B cell (primary cell): ENCODE results near the gene HAUS3. TPM values are rescaled to one million over a fixed set of nuclear protein-coding genes. Genes with fewer than 3 reads are reported as not detected.

ENCODE experiments used
- ATAC-seq: fragments of 200-7000 bp; cut with Tn5 transposase; one replicate; pipeline ENCODE4 v1.10.0; 2021; ENCODE audit warnings: low read depth, mild to moderate bottlenecking, moderate number of reproducible peaks, moderate library complexity
- CTCF ChIA-PET: fragments of 350-600 bp; sonication (Branson Sonifier 250); formaldehyde crosslinking; loops from one replicate; lab custom pipeline; 2021; ENCODE audit warnings: antibody characterized with exemption, inconsistent platforms; lab: Charles Lee
- POLR2A ChIA-PET: fragments of 350-600 bp; sonication (Branson Sonifier 250); formaldehyde crosslinking; loops from one replicate; lab custom pipeline; 2021; ENCODE audit warnings: antibody characterized with exemption; lab: Charles Lee
- DNase-seq: peaks from one replicate; pipeline ENCODE4 v3.0.0; 2013
- H2AFZ ChIP-seq: 2 replicates; pipeline ENCODE4 v1.6.1; 2012; ENCODE audit warnings: mild to moderate bottlenecking, low read depth, low read length; ENCODE audit not compliant: insufficient read depth, poor library complexity, severe bottlenecking
- H3K27ac ChIP-seq, 2 donors: 1 replicate in 1 of 2; 2 replicates in 1 of 2; pipeline ENCODE4 v1.5.1; 2012 to 2013; ENCODE audit warnings: low read length in 2 of 2, mild to moderate bottlenecking in 2 of 2, moderate library complexity in 1 of 2
- H3K27me3 ChIP-seq, 4 experiments: fragments of 200-600 bp in 1 of 4; sonication (generic) in 1 of 4; replicated peaks in 1 of 4; 1 replicate in 2 of 4; 2 replicates in 2 of 4; pipeline versions ENCODE4 v1.6.1 to v1.7.0; 2013 to 2016; ENCODE audit warnings: low read length in 3 of 4, mild to moderate bottlenecking in 2 of 4, mixed read lengths in 1 of 4, moderate library complexity in 1 of 4; ENCODE audit not compliant: insufficient read depth in 4 of 4, control insufficient read depth in 3 of 4; ENCODE audit errors: control extremely low read depth in 1 of 4
- H3K36me3 ChIP-seq, 2 experiments: replicated peaks in 1 of 2; 1 replicate in 1 of 2; 2 replicates in 1 of 2; pipeline versions ENCODE4 v1.6.1 to v1.7.1; 2013; ENCODE audit warnings: low read length in 1 of 2; ENCODE audit not compliant: insufficient read depth in 2 of 2, control insufficient read depth in 1 of 2; ENCODE audit errors: control extremely low read depth in 1 of 2, extremely low read depth in 1 of 2
- H3K4me1 ChIP-seq, 2 donors: fragments of 200-600 bp in 1 of 2; sonication (generic) in 1 of 2; 1 replicate in 1 of 2; 2 replicates in 1 of 2; pipeline versions ENCODE4 v1.5.1 to v1.6.1; 2013 to 2017; ENCODE audit warnings: low read length in 2 of 2; ENCODE audit not compliant: control insufficient read depth in 2 of 2, insufficient read depth in 2 of 2
- H3K4me2 ChIP-seq: replicated peaks from 2 replicates; pipeline ENCODE3; 2012; ENCODE audit warnings: mild to moderate bottlenecking, low read depth, low read length; ENCODE audit not compliant: poor library complexity, severe bottlenecking
- H3K4me3 ChIP-seq, 5 experiments: fragments of 200-600 bp in 1 of 5; sonication (generic) in 1 of 5; 1 replicate in 3 of 5; 2 replicates in 2 of 5; pipeline versions ENCODE4 v1.5.1 to v1.7.0; 2011 to 2016; ENCODE audit warnings: low read length in 4 of 5, mild to moderate bottlenecking in 4 of 5, low read depth in 2 of 5, control low read depth in 1 of 5, moderate library complexity in 1 of 5; ENCODE audit not compliant: insufficient read depth in 1 of 5; ENCODE audit errors: control extremely low read depth in 1 of 5, extremely low read depth in 1 of 5
- H3K79me2 ChIP-seq: fragments of 200-600 bp; sonication (generic); one replicate; pipeline ENCODE4 v1.6.0; 2016; ENCODE audit warnings: low read length; ENCODE audit not compliant: control insufficient read depth, insufficient read depth
- H3K9ac ChIP-seq: fragments of 200-600 bp; sonication (generic); 2 replicates; pipeline ENCODE4 v1.6.1; 2017; ENCODE audit warnings: mild to moderate bottlenecking, low read length, moderate library complexity
- H3K9me3 ChIP-seq, 3 donors: one replicate each; pipeline versions ENCODE4 v1.6.1 to v1.7.1; 2013; ENCODE audit warnings: low read length in 2 of 3; ENCODE audit not compliant: control insufficient read depth in 2 of 3, insufficient read depth in 1 of 3; ENCODE audit errors: control extremely low read depth in 1 of 3
- H4K20me1 ChIP-seq: 2 replicates; pipeline ENCODE4 v1.6.0; 2012; ENCODE audit warnings: mild to moderate bottlenecking, low read length; ENCODE audit not compliant: insufficient read depth, control insufficient read depth, poor library complexity, severe bottlenecking
- H3K27ac Mint-ChIP-seq: one replicate; pipeline ENCODE4 v1.8.0; 2021; ENCODE audit warnings: mixed read lengths
- H3K27me3 Mint-ChIP-seq: one replicate; pipeline ENCODE4 v1.8.0; 2021; ENCODE audit warnings: mixed read lengths
- H3K4me1 Mint-ChIP-seq: one replicate; pipeline ENCODE4 v1.8.0; 2021; ENCODE audit warnings: mixed read lengths
- H3K4me3 Mint-ChIP-seq: one replicate; pipeline ENCODE4 v1.8.0; 2021; ENCODE audit warnings: mixed read lengths
- H3K9me3 Mint-ChIP-seq: one replicate; pipeline ENCODE4 v1.8.0; 2022; ENCODE audit warnings: mixed read lengths; ENCODE audit not compliant: insufficient read depth
- EZH2 ChIP-seq: IDR thresholded peaks from 2 replicates; pipeline ENCODE4 v1.6.1; 2012; ENCODE audit warnings: borderline replicate concordance, low read depth, mild to moderate bottlenecking, moderate library complexity, low read length; ENCODE audit not compliant: insufficient read depth, poor library complexity, severe bottlenecking
- WGBS: methylation state at CpG from one replicate; pipeline ENCODE4 v1.1.5; 2013; ENCODE audit warnings: missing lambda C conversion rate; ENCODE audit not compliant: insufficient coverage; 5-methylcytosine and 5-hydroxymethylcytosine counted together
- intact Hi-C: fragments of 100-400 bp; cut with micrococcal nuclease; formaldehyde crosslinking; loops from one replicate; pipeline ENCODE4 v1.10.0; 2022
- polyA plus RNA-seq: library from polyadenylated mRNA; depleted of rRNA; stranded (reverse); fragments of >200 nt; gene quantifications from 2 replicates; pipeline ENCODE4 v1.2.3, GENCODE V29; 2012
- small RNA-seq: library from RNA; depleted of rRNA; stranded (forward); fragments of <200 nt; gene quantifications from one replicate; pipeline ENCODE3, GENCODE V24; 2012; ENCODE audit warnings: low replicate concordance, low read depth; ENCODE audit not compliant: insufficient read length
- total RNA-seq, 2 donors: library from RNA; stranded (reverse); fragments of 120-200 nt in 1 of 2; gene quantifications; 1 replicate in 1 of 2; 2 replicates in 1 of 2; pipeline versions ENCODE4 v1.2.3 to v1.2.4, GENCODE V29; 2013 to 2022
- TF ChIP-seq, protein P1 (sequence below): fragments of 200-600 bp; IDR thresholded peaks from one replicate; pipeline ENCODE4 v1.8.0; 2022; ENCODE audit warnings: antibody characterized with exemption, mild to moderate bottlenecking

HAUS3 gene
- total and polyA plus RNA-seq, 2 donors (not counting 1 experiment from before 2014, with no cell fraction given) = 8.2 to 26.5 TPM

DNA sequence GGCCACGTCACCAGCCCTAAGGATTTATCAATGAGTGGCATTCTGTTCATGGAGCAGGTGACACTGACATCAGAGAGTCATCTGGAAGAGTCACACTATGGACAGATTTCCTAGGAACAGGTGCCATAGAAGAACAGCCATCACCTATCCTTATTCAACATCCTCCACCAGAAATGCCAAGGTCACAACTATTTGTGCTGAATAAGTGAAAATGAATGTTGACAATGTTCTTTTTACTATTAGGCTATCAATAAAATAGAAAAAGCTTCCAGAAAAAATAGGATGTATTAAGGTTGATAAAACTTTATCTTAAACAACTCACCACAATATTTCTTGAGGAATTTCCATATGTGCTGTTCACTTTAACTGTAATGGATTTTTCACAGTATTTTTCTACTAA, 62.9 kb downstream of the HAUS3 start:
- no peaks in the 10 kb centered on the region for H3K79me2 ChIP-seq
- H3K27ac ChIP-seq = no peak overlapping the region
- no peaks in the 10 kb centered on the region for H3K4me1 ChIP-seq
- H4K20me1 ChIP-seq = no peaks in the 10 kb centered on the region
- no peak overlapping the region for H2AFZ ChIP-seq
- no peak overlapping the region for H3K4me2 ChIP-seq
- Mint-ChIP-seq H3K4me3 (no peak overlapping the region), H3K27me3 (no peaks in the 10 kb centered on the region), H3K4me1 (no peaks in the 10 kb centered on the region), H3K27ac (no peak overlapping the region), H3K9me3 (no peaks in the 10 kb centered on the region)
- H3K27me3 ChIP-seq = no peaks in the 10 kb centered on the region
- peaks cover 0 to 5% (median 0%) of the 10 kb centered on the region in 3 donors for H3K9me3 ChIP-seq
- intact Hi-C loops = no loop called here
- no peaks in the 10 kb centered on the region for H3K36me3 ChIP-seq
- CTCF ChIA-PET = no interaction called here
- ATAC-seq (no peak), DNase-seq (no peak)
- H3K9ac ChIP-seq = no peak overlapping the region
- POLR2A ChIA-PET = no interaction called here
- 80% methylated on average over 1 of the region's 1 CpG for WGBS
- TF ChIP-seq EZH2 = no peak
- TF ChIP-seq, protein P1, sequence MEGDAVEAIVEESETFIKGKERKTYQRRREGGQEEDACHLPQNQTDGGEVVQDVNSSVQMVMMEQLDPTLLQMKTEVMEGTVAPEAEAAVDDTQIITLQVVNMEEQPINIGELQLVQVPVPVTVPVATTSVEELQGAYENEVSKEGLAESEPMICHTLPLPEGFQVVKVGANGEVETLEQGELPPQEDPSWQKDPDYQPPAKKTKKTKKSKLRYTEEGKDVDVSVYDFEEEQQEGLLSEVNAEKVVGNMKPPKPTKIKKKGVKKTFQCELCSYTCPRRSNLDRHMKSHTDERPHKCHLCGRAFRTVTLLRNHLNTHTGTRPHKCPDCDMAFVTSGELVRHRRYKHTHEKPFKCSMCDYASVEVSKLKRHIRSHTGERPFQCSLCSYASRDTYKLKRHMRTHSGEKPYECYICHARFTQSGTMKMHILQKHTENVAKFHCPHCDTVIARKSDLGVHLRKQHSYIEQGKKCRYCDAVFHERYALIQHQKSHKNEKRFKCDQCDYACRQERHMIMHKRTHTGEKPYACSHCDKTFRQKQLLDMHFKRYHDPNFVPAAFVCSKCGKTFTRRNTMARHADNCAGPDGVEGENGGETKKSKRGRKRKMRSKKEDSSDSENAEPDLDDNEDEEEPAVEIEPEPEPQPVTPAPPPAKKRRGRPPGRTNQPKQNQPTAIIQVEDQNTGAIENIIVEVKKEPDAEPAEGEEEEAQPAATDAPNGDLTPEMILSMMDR = no peak
- H3K4me3 ChIP-seq = no peak overlapping the region

Small RNAs within 50 kb of the gene (small RNA-seq; reads per million reads assigned to genes)
- not detected for gene COX6B1P5

Other genes starting within 250 kb of the HAUS3 start
- 60.7 and 63.5 TPM in 2 replicates for gene NELFA, start 233.1 kb downstream of the HAUS3 start, total RNA-seq
- 39.6 and 42.8 TPM in 2 replicates for gene NELFA, start 233.1 kb downstream of the HAUS3 start, polyA plus RNA-seq
- gene NAT8L, start 182.8 kb downstream of the HAUS3 start, total RNA-seq = 0.25 and 0.34 TPM in 2 replicates
- 0.03 TPM in 1 of 2 replicates, not detected in the other for gene NAT8L, start 182.8 kb downstream of the HAUS3 start, polyA plus RNA-seq
- 1.5 and 4.2 TPM in 2 replicates for gene POLN, start within 50 bp of the HAUS3 start, total RNA-seq
- gene POLN, start within 50 bp of the HAUS3 start, polyA plus RNA-seq = 0.73 and 1.7 TPM in 2 replicates
- 67.3 and 70.6 TPM in 2 replicates for gene MXD4, start 20.0 kb upstream of the HAUS3 start, total RNA-seq
- gene MXD4, start 20.0 kb upstream of the HAUS3 start, polyA plus RNA-seq = 62.4 and 75.3 TPM in 2 replicates
- gene ZFYVE28, start 176.5 kb upstream of the HAUS3 start, total RNA-seq = 12.1 and 13.4 TPM in 2 replicates
- 5.8 and 7.6 TPM in 2 replicates for gene ZFYVE28, start 176.5 kb upstream of the HAUS3 start, polyA plus RNA-seq
- gene CFAP99, start 176.8 kb upstream of the HAUS3 start, total RNA-seq = not detected in 2 replicates
- not detected in 2 replicates for gene CFAP99, start 176.8 kb upstream of the HAUS3 start, polyA plus RNA-seq
- gene RNF4, start 227.0 kb upstream of the HAUS3 start, total RNA-seq = 95.2 and 104 TPM in 2 replicates
- 61.8 and 75.7 TPM in 2 replicates for gene RNF4, start 227.0 kb upstream of the HAUS3 start, polyA plus RNA-seq